ENCODE data around the gene ANKRD24.
A peak's percentile ranks its signal among the peaks of the same experiment; 100 is the strongest.
"Not testable (repeated sequence)": the region's sequence is repeated elsewhere in the genome, so short reads cannot be mapped to it uniquely, and the experiment has no call there.

The ANKRD24 gene

DNA sequence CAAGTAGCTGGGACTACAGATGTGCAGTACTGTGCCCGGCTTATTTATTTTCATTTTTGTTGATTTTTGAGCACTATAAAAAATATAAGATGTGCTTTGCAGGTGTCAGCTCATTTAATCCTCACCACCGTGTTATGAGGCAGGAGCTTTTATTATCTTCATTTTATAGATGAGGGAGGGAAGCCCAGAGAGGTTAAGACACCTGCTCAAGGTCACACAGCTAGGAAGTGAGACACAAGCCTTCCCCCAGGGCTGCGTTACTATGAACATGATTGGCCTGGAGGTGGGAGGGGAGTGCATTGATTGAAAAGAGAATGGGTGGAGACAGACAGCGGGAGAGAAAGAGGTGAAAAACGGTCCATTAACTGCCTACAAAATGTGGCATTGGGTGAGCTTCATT is 7.2 kb downstream of the ANKRD24 start:
- Histone ChIP-seq H2BK15ac (ENCODE audit: low read length) (no peak overlapping the region), H3K23ac (ENCODE audit: low read depth, low read length, poor library complexity) (no peak overlapping the region), H4K8ac (ENCODE audit: low read depth, low read length) (no peak overlapping the region), H2BK120ac (ENCODE audit: low read depth, low read length) (no peak overlapping the region), H3K9ac (ENCODE audit: low read depth, low read length, poor library complexity) (no peak overlapping the region), H2AFZ (ENCODE audit: low read length) (no peak overlapping the region), H4K91ac (ENCODE audit: low read depth, low read length, poor library complexity) (no peak overlapping the region), H3K36me3 (replicated peaks in 1 of 2; ENCODE audit: control insufficient read depth in 2 of 2, insufficient read depth in 2 of 2, low read length in 2 of 2) (no peaks in the 10 kb centered on the region), H2AK5ac (ENCODE audit: low read depth, low read length) (no peak overlapping the region), H3K4me2 (ENCODE audit: insufficient read depth, low read length, poor library complexity, severe bottlenecking) (no peak overlapping the region), H3K27me3 (ENCODE audit: control insufficient read depth in 3 of 3, insufficient read depth in 3 of 3, low read depth in 1 of 3, low read length in 3 of 3) (no peaks in the 10 kb centered on the region), H3K79me1 (ENCODE audit: low read depth, low read length) (no peaks in the 10 kb centered on the region), H3K4me1 (ENCODE audit: control insufficient read depth in 2 of 2, insufficient read depth in 1 of 2, low read depth in 1 of 2, low read length in 2 of 2) (peaks cover 0 to 2% of the 10 kb centered on the region in 2 donors), H3K14ac (ENCODE audit: low read length) (no peak overlapping the region), H2BK5ac (ENCODE audit: low read length) (no peak overlapping the region), H3K9me3 (replicated peaks in 1 of 2; ENCODE audit: control insufficient read depth in 2 of 2, insufficient read depth in 1 of 2, low read depth in 1 of 2, low read length in 2 of 2) (no peaks in the 10 kb centered on the region), H3K27ac (replicated peaks; ENCODE audit: low read length) (no peak overlapping the region), H2BK12ac (ENCODE audit: low read length) (no peak overlapping the region), H3K4ac (ENCODE audit: low read length) (no peak overlapping the region), H3K4me3 (ENCODE audit: low read length in 2 of 2) (no peak overlapping the region), H3K18ac (ENCODE audit: low read length) (no peak overlapping the region)
- no CpG with 5 or more reads among the region's 5 CpGs for WGBS, 2 donors (ENCODE audit: extremely low coverage in 2 of 2, insufficient read length in 2 of 2, insufficient replicate concordance in 1 of 2)
- DNase-seq (ENCODE audit: low spot score): no peak

DNA sequence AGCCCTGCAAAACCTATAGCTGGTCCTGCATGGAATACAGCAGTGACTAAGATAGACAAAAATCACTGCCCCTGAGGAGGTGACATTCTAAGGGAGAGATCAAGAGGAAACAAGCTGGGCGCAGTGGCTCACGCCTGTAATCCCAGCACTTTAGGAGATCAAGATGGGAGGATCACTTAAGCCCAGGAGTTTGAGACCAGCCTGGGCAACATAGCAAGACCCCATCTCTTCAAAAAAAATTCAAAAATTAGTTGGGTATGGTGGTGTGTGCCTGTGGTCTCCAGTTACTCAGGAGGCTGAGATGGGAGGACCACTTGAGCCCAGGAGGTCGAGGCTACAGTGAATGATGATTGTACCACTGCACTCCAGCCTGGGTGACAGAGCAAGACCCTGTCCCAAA is 10.0 kb downstream of the ANKRD24 start:
- not testable (repeated sequence) for H3K4ac ChIP-seq (ENCODE audit: low read length); H4K91ac ChIP-seq (ENCODE audit: low read depth, low read length, poor library complexity); H2BK120ac ChIP-seq (ENCODE audit: low read depth, low read length); H3K4me3 ChIP-seq (ENCODE audit: low read length in 2 of 2); H3K79me1 ChIP-seq (ENCODE audit: low read depth, low read length); H4K8ac ChIP-seq (ENCODE audit: low read depth, low read length); H3K14ac ChIP-seq (ENCODE audit: low read length); H3K27me3 ChIP-seq (ENCODE audit: control insufficient read depth in 3 of 3, insufficient read depth in 3 of 3, low read depth in 1 of 3, low read length in 3 of 3); H2AFZ ChIP-seq (ENCODE audit: low read length); H2BK5ac ChIP-seq (ENCODE audit: low read length); H3K9ac ChIP-seq (ENCODE audit: low read depth, low read length, poor library complexity); H3K9me3 ChIP-seq (replicated peaks in 1 of 2; ENCODE audit: control insufficient read depth in 2 of 2, insufficient read depth in 1 of 2, low read depth in 1 of 2, low read length in 2 of 2); DNase-seq (ENCODE audit: low spot score); H3K18ac ChIP-seq (ENCODE audit: low read length); H2BK15ac ChIP-seq (ENCODE audit: low read length); H2AK5ac ChIP-seq (ENCODE audit: low read depth, low read length); H3K36me3 ChIP-seq (replicated peaks in 1 of 2; ENCODE audit: control insufficient read depth in 2 of 2, insufficient read depth in 2 of 2, low read length in 2 of 2); H3K4me1 ChIP-seq (ENCODE audit: control insufficient read depth in 2 of 2, insufficient read depth in 1 of 2, low read depth in 1 of 2, low read length in 2 of 2); H2BK12ac ChIP-seq (ENCODE audit: low read length); H3K4me2 ChIP-seq (ENCODE audit: insufficient read depth, low read length, poor library complexity, severe bottlenecking); H3K23ac ChIP-seq (ENCODE audit: low read depth, low read length, poor library complexity); H3K27ac ChIP-seq (replicated peaks; ENCODE audit: low read length)
- no CpG with 5 or more reads among the region's 3 CpGs for WGBS, 2 donors (ENCODE audit: extremely low coverage in 2 of 2, insufficient read length in 2 of 2, insufficient replicate concordance in 1 of 2)

DNA sequence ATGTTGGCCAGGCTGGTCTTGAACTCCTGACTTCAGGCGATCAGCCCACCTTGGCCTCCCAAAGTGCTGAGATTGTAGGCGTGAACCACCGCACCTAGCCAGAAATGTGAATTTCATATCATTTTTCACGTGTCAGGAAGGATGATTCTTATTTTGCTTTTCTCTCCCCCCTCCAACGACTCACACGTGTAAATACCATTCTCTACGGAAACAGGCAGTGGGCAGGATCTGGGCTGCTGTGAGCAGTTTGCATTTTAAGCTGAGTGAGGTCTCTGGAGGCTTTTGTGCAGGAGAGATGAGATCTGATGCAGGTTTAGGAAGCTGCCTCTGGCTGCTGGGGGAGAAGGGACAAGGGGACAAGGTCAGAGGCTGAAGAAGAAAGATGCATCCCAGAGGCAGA is 11.9 kb downstream of the ANKRD24 start:
- no peak overlapping the region for H2BK15ac ChIP-seq (ENCODE audit: low read length)
- no peaks in the 10 kb centered on the region for H3K79me1 ChIP-seq (ENCODE audit: low read depth, low read length)
- H3K4me1 ChIP-seq (ENCODE audit: control insufficient read depth in 2 of 2, insufficient read depth in 1 of 2, low read depth in 1 of 2, low read length in 2 of 2): peaks cover 0 to 1% of the 10 kb centered on the region in 2 donors
- no peak overlapping the region for H3K23ac ChIP-seq (ENCODE audit: low read depth, low read length, poor library complexity)
- no peak overlapping the region for H2BK12ac ChIP-seq (ENCODE audit: low read length)
- no peak overlapping the region for H3K4me2 ChIP-seq (ENCODE audit: insufficient read depth, low read length, poor library complexity, severe bottlenecking)
- H4K8ac ChIP-seq (ENCODE audit: low read depth, low read length): no peak overlapping the region
- WGBS, 2 donors (ENCODE audit: extremely low coverage in 2 of 2, insufficient read length in 2 of 2, insufficient replicate concordance in 1 of 2): no CpG with 5 or more reads among the region's 7 CpGs
- peaks cover 0 to 19% (median 17%) of the 10 kb centered on the region in 3 experiments for H3K27me3 ChIP-seq (ENCODE audit: control insufficient read depth in 3 of 3, insufficient read depth in 3 of 3, low read depth in 1 of 3, low read length in 3 of 3)
- H3K36me3 ChIP-seq (replicated peaks in 1 of 2; ENCODE audit: control insufficient read depth in 2 of 2, insufficient read depth in 2 of 2, low read length in 2 of 2): no peaks in the 10 kb centered on the region
- no peak overlapping the region for H2BK5ac ChIP-seq (ENCODE audit: low read length)
- no peak overlapping the region for H3K4ac ChIP-seq (ENCODE audit: low read length)
- H3K9ac ChIP-seq (ENCODE audit: low read depth, low read length, poor library complexity): no peak overlapping the region
- no peak overlapping the region for H3K27ac ChIP-seq (replicated peaks; ENCODE audit: low read length)
- H4K91ac ChIP-seq (ENCODE audit: low read depth, low read length, poor library complexity): no peak overlapping the region
- H2AK5ac ChIP-seq (ENCODE audit: low read depth, low read length): no peak overlapping the region
- no peak overlapping the region for H3K14ac ChIP-seq (ENCODE audit: low read length)
- no peak overlapping the region for H3K18ac ChIP-seq (ENCODE audit: low read length)
- DNase-seq (ENCODE audit: low spot score): no peak
- H2AFZ ChIP-seq (ENCODE audit: low read length): peak overlapping the region; percentile 20
- H3K4me3 ChIP-seq (ENCODE audit: low read length in 2 of 2): no peak overlapping the region
- peaks cover 0 to 5% of the 10 kb centered on the region in 2 donors for H3K9me3 ChIP-seq (replicated peaks in 1 of 2; ENCODE audit: control insufficient read depth in 2 of 2, insufficient read depth in 1 of 2, low read depth in 1 of 2, low read length in 2 of 2)
- H2BK120ac ChIP-seq (ENCODE audit: low read depth, low read length): no peak overlapping the region

DNA sequence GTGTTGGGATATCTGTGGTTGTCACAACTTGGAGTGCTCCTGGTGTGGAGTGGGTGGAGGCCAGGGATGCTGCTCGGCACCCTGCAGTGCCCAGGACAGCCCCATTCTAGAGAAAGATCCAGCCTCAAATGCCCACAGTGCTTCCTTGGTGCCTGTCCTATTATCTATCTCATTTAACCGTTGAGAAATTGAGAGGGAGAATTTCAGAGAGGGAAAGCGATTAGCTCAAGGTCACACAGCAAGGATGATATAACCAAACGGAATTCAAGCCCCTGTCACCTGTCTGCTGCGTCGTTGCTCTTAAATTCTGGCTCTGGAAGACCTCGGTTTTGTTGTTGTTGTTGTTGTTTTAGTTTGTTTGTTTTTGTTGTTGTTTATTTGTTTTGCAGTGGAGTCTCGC is 13.5 kb downstream of the ANKRD24 start:
- Histone ChIP-seq H3K14ac (ENCODE audit: low read length) (no peak overlapping the region), H3K27ac (replicated peaks; ENCODE audit: low read length) (no peak overlapping the region), H3K79me1 (ENCODE audit: low read depth, low read length) (no peaks in the 10 kb centered on the region), H3K9me3 (replicated peaks in 1 of 2; ENCODE audit: control insufficient read depth in 2 of 2, insufficient read depth in 1 of 2, low read depth in 1 of 2, low read length in 2 of 2) (peaks cover 0 to 5% of the 10 kb centered on the region in 2 donors), H2BK5ac (ENCODE audit: low read length) (no peak overlapping the region), H3K27me3 (ENCODE audit: control insufficient read depth in 3 of 3, insufficient read depth in 3 of 3, low read depth in 1 of 3, low read length in 3 of 3) (peaks cover 0 to 30% (median 26%) of the 10 kb centered on the region in 3 experiments), H2AK5ac (ENCODE audit: low read depth, low read length) (no peak overlapping the region), H3K4ac (ENCODE audit: low read length) (no peak overlapping the region), H2AFZ (ENCODE audit: low read length) (no peak overlapping the region), H3K23ac (ENCODE audit: low read depth, low read length, poor library complexity) (no peak overlapping the region), H2BK120ac (ENCODE audit: low read depth, low read length) (no peak overlapping the region), H4K8ac (ENCODE audit: low read depth, low read length) (no peak overlapping the region), H3K36me3 (replicated peaks in 1 of 2; ENCODE audit: control insufficient read depth in 2 of 2, insufficient read depth in 2 of 2, low read length in 2 of 2) (no peaks in the 10 kb centered on the region), H2BK15ac (ENCODE audit: low read length) (no peak overlapping the region), H3K9ac (ENCODE audit: low read depth, low read length, poor library complexity) (no peak overlapping the region), H3K18ac (ENCODE audit: low read length) (no peak overlapping the region), H4K91ac (ENCODE audit: low read depth, low read length, poor library complexity) (no peak overlapping the region), H3K4me3 (ENCODE audit: low read length in 2 of 2) (no peak overlapping the region), H3K4me2 (ENCODE audit: insufficient read depth, low read length, poor library complexity, severe bottlenecking) (no peak overlapping the region), H3K4me1 (ENCODE audit: control insufficient read depth in 2 of 2, insufficient read depth in 1 of 2, low read depth in 1 of 2, low read length in 2 of 2) (peaks cover 0 to 1% of the 10 kb centered on the region in 2 donors), H2BK12ac (ENCODE audit: low read length) (no peak overlapping the region)
- DNase-seq (ENCODE audit: low spot score): no peak
- WGBS, 2 donors (ENCODE audit: extremely low coverage in 2 of 2, insufficient read length in 2 of 2, insufficient replicate concordance in 1 of 2): no CpG with 5 or more reads among the region's 8 CpGs

Measured in neuronal stem cell (in vitro differentiated cells).